ENCODE data around the gene SOX9.

- TF ChIP-seq ZNF274 (IDR thresholded peaks at IDR 0.05; ENCODE audit: low read depth, low read length) = no peak
- no peak for TF ChIP-seq SUZ12 (IDR thresholded peaks at IDR 0.05; ENCODE audit: extremely low read depth, insufficient read depth, insufficient read length)
- TF ChIP-seq YY1 (IDR thresholded peaks at IDR 0.05; ENCODE audit: insufficient read depth, insufficient read length) = no peak
These were observed 4.9 kb downstream of the SOX9 start for GRCh38 chr17:72125742-72126141.
